ENCODE measurements around the gene NLGN1. TPM values are rescaled to one million over a fixed set of nuclear protein-coding genes. Genes with fewer than 3 reads are reported as not detected.

NLGN1 gene
- total and polyA plus RNA-seq, 2 of the 8 experiments (the other 6 are each of a cell fraction or from before 2014, with no cell fraction given): 7.8 to 14.8 TPM

- TF ChIP-seq CTBP2 (IDR thresholded peaks at IDR 0.05; ENCODE audit: borderline replicate concordance, insufficient read depth, insufficient read length, low read length) (no peak), PHF8 (conservative IDR thresholded peaks at IDR 0.05; ENCODE audit: low read depth, low read length) (no peak), KDM5A (IDR thresholded peaks at IDR 0.05; ENCODE audit: low read length) (no peak), MAFK (IDR thresholded peaks at IDR 0.05; ENCODE audit: low read depth, low read length) (no peak)
Observed at GRCh38 chr3:173589116-173589515, 191.6 kb downstream of the NLGN1 start (continued).
